HFFc6 (cell line): Measurements from ENCODE around the gene CABLES1. TPM values are rescaled to one million over a fixed set of nuclear protein-coding genes. Genes with fewer than 3 reads are reported as not detected.
"Not testable (repeated sequence)": the region's sequence is repeated elsewhere in the genome, so short reads cannot be mapped to it uniquely, and the experiment has no call there.

ENCODE experiments used
- DNase-seq: peaks from one replicate; pipeline ENCODE4 v3.0.0-alpha.2; 2018
- H3K27ac Mint-ChIP-seq: 2 replicates; pipeline ENCODE4 v1.8.0; 2020; ENCODE audit warnings: mild to moderate bottlenecking, mixed read lengths
- H3K27me3 Mint-ChIP-seq: 2 replicates; pipeline ENCODE4 v1.8.0; 2021; ENCODE audit warnings: mild to moderate bottlenecking, moderate library complexity, mixed read lengths; ENCODE audit not compliant: insufficient read depth
- H3K36me3 Mint-ChIP-seq: 2 replicates; pipeline ENCODE4 v1.8.0; 2021; ENCODE audit warnings: low read depth, mixed read lengths
- H3K4me1 Mint-ChIP-seq: 2 replicates; pipeline ENCODE4 v1.8.0; 2020; ENCODE audit warnings: low read depth, mixed read lengths
- H3K4me3 Mint-ChIP-seq: 2 replicates; pipeline ENCODE4 v1.8.0; 2020; ENCODE audit warnings: mild to moderate bottlenecking, moderate library complexity, mixed read lengths
- H3K9me3 Mint-ChIP-seq: 2 replicates; pipeline ENCODE4 v1.8.0; 2020; ENCODE audit warnings: mild to moderate bottlenecking, mixed read lengths
- CTCF ChIP-seq: fragments of 200-600 bp; sonication (generic); IDR thresholded peaks from 2 replicates; pipeline ENCODE4 v1.5.0; 2021; ENCODE audit warnings: antibody characterized with exemption, mild to moderate bottlenecking
- total RNA-seq, 6 experiments: library from RNA; stranded (reverse); fragmentation: NEBNext Ultra II Directional; extraction: Animal tissue kit (Norgen Biotek cat#: 25700); gene quantifications; 2 replicates in 1 of 6; 3 replicates in 5 of 6; pipeline ENCODE4 v1.2.3, GENCODE V29; 2021

Gene CABLES1
- total RNA-seq, 6 experiments from 2014 or later, result 6.2 to 9.3 (median 8.5) TPM

DNA sequence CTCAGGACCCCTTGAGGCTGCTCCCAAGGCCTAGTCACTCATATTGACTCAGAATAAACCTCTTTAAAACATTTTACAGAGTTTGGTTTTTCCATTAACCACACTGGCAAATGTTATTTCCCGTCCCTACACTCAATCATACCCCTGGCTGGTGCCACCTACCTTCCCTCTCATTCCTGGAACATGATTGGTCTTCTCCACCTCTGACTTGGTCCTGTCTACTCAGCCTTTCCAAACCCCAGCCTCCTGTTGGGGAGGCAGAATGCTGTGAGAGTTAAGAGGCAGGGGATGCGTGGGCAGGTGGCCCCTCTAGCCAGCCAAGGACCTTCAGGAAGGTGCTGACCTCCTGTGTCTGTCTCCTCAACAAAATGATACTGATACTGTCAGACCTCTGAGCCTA, 149.3 kb downstream of the CABLES1 start:
- no peak overlapping the region for H3K27ac Mint-ChIP-seq
- TF ChIP-seq CTCF, result no peak
- peaks cover 49% of the 10 kb centered on the region for H3K4me1 Mint-ChIP-seq
- no peaks in the 10 kb centered on the region; the same call in 1 of the 2 replicates for H3K27me3 Mint-ChIP-seq
- no peaks in the 10 kb centered on the region for H3K9me3 Mint-ChIP-seq
- H3K4me3 Mint-ChIP-seq, result no peak overlapping the region
- no peak for DNase-seq
- no peaks in the 10 kb centered on the region for H3K36me3 Mint-ChIP-seq

GRCh38 chr18:23285581-23285980, 150.3 kb downstream of the CABLES1 start:
- not testable (repeated sequence) for H3K27me3 Mint-ChIP-seq, H3K9me3 Mint-ChIP-seq, DNase-seq, H3K4me3 Mint-ChIP-seq, H3K36me3 Mint-ChIP-seq, H3K27ac Mint-ChIP-seq
- peaks cover 49% of the 10 kb centered on the region for H3K4me1 Mint-ChIP-seq

GRCh38 chr18:23291456-23292205, 156.3 kb downstream of the CABLES1 start:
- peaks cover 25% of the 10 kb centered on the region for H3K4me1 Mint-ChIP-seq
- peak; percentile 41 for DNase-seq
- H3K27me3 Mint-ChIP-seq, result no peaks in the 10 kb centered on the region; the same call in 1 of the 2 replicates
- no peak for TF ChIP-seq CTCF
- peak overlapping the region; percentile 54; the same call in 1 of the 2 replicates for H3K27ac Mint-ChIP-seq
- peaks cover under 1% of the 10 kb centered on the region; the same call in 1 of the 2 replicates for H3K36me3 Mint-ChIP-seq
- no peaks in the 10 kb centered on the region for H3K9me3 Mint-ChIP-seq
- H3K4me3 Mint-ChIP-seq, result no peak overlapping the region

GRCh38 chr18:23300231-23300805, 165.0 kb downstream of the CABLES1 start:
- peaks cover 5% of the 10 kb centered on the region; the same call in 1 of the 2 replicates for H3K36me3 Mint-ChIP-seq
- H3K9me3 Mint-ChIP-seq, result no peaks in the 10 kb centered on the region
- no peak for DNase-seq
- no peak overlapping the region for H3K4me3 Mint-ChIP-seq
- H3K27me3 Mint-ChIP-seq, result peaks cover 1% of the 10 kb centered on the region; the same call in 1 of the 2 replicates
- H3K4me1 Mint-ChIP-seq, result peaks cover 34% of the 10 kb centered on the region
- H3K27ac Mint-ChIP-seq, result no peak overlapping the region
- TF ChIP-seq CTCF, result no peak

GRCh38 chr18:23301972-23302371, 166.7 kb downstream of the CABLES1 start:
- peaks cover 39% of the 10 kb centered on the region for H3K4me1 Mint-ChIP-seq
- peaks cover under 1% of the 10 kb centered on the region; the same call in 1 of the 2 replicates for H3K36me3 Mint-ChIP-seq
- DNase-seq, result no peak
- H3K27me3 Mint-ChIP-seq, result peaks cover 1% of the 10 kb centered on the region; the same call in 1 of the 2 replicates
- no peaks in the 10 kb centered on the region for H3K9me3 Mint-ChIP-seq
- no peak for TF ChIP-seq CTCF
- H3K4me3 Mint-ChIP-seq, result no peak overlapping the region
- peak overlapping the region; percentile 87 for H3K27ac Mint-ChIP-seq

GRCh38 chr18:23302511-23302850, 167.2 kb downstream of the CABLES1 start:
- H3K4me1 Mint-ChIP-seq, result peaks cover 44% of the 10 kb centered on the region
- H3K27ac Mint-ChIP-seq, result peak overlapping the region; percentile 87
- no peak for TF ChIP-seq CTCF
- peak overlapping the region; percentile 54; the same call in 1 of the 2 replicates for H3K4me3 Mint-ChIP-seq
- peaks cover 1% of the 10 kb centered on the region for H3K27me3 Mint-ChIP-seq
- H3K9me3 Mint-ChIP-seq, result no peaks in the 10 kb centered on the region
- H3K36me3 Mint-ChIP-seq, result peaks cover 3% of the 10 kb centered on the region; the same call in 1 of the 2 replicates
- DNase-seq, result no peak
